Mesothelial cell of epicardium (in vitro differentiated cells): Measurements from ENCODE around the gene IFNA4. TPM values are rescaled to one million over a fixed set of nuclear protein-coding genes. Genes with fewer than 3 reads are reported as not detected.
"Not testable (repeated sequence)": the region's sequence is repeated elsewhere in the genome, so short reads cannot be mapped to it uniquely, and the experiment has no call there.

Experiments
- DNase-seq, 2 experiments: peaks; one replicate each; pipeline ENCODE4 v3.0.0; 2021; ENCODE audit warnings: low spot score in 2 of 2; ENCODE audit not compliant: unreplicated experiment in 2 of 2
- H3K27ac Mint-ChIP-seq: 2 replicates; pipeline ENCODE4 v1.8.0; 2021; ENCODE audit warnings: mixed read lengths
- H3K27me3 Mint-ChIP-seq: 2 replicates; pipeline ENCODE4 v1.8.0; 2021; ENCODE audit warnings: low read depth, mixed read lengths
- H3K36me3 Mint-ChIP-seq: 2 replicates; pipeline ENCODE4 v1.8.0; 2021; ENCODE audit warnings: mixed read lengths
- H3K4me1 Mint-ChIP-seq: 2 replicates; pipeline ENCODE4 v1.8.0; 2021; ENCODE audit warnings: mixed read lengths
- H3K4me3 Mint-ChIP-seq: 2 replicates; pipeline ENCODE4 v1.8.0; 2021; ENCODE audit warnings: mild to moderate bottlenecking, moderate library complexity, mixed read lengths
- H3K9me3 Mint-ChIP-seq: 2 replicates; pipeline ENCODE4 v1.8.0; 2021; ENCODE audit warnings: mixed read lengths
- CTCF ChIP-seq: fragments of 200-600 bp; sonication (generic); IDR thresholded peaks from one replicate; pipeline ENCODE4 v1.5.0; 2021; ENCODE audit warnings: antibody characterized with exemption; ENCODE audit not compliant: unreplicated experiment
- total RNA-seq: library from RNA; stranded (reverse); gene quantifications from 3 replicates; pipeline ENCODE4 v1.2.1, GENCODE V29; 2021

The IFNA4 gene
- total RNA-seq: not detected in 3 replicates

DNA sequence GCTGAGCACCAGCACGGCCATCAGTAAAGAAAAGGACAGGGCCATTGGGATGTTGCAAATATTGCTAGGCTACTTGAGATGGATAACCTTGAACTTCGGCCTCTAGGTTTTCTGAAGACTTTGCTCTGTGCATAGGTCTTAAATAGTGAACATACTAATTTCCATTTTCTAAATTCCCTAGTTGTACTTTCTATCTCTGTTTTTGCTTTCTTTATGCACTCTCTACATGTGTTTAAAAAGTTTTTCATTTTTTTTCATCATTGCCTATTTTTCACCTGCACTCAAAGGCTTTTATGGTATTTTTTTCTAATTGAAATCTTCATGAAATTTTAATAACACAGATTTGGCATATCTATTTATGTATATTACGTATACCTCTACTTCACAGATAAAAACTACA lies at the start of gene IFNA4:
Gene IFNA4, minus strand, starts transcription at position 101 of the 400 bp plus-strand sequence. Its CDS starts 56 bp downstream, at position 45.
- not testable (repeated sequence) for H3K4me3 Mint-ChIP-seq, H3K27ac Mint-ChIP-seq, H3K36me3 Mint-ChIP-seq, H3K9me3 Mint-ChIP-seq, H3K27me3 Mint-ChIP-seq, H3K4me1 Mint-ChIP-seq, DNase-seq

- DNase-seq, H3K9me3 Mint-ChIP-seq, H3K36me3 Mint-ChIP-seq, H3K4me1 Mint-ChIP-seq, H3K27ac Mint-ChIP-seq, H3K4me3 Mint-ChIP-seq: not testable (repeated sequence)
- peaks cover 36% of the 10 kb centered on the region for H3K27me3 Mint-ChIP-seq
These were observed 49.0 kb upstream of the IFNA4 start for GRCh38 chr9:21236360-21236714.

GRCh38 chr9:21235468-21236359 lies 48.3 kb upstream of the IFNA4 start:
- peak in 1 of 2 experiments; percentile 27 for DNase-seq
- not testable (repeated sequence) for H3K4me1 Mint-ChIP-seq, H3K4me3 Mint-ChIP-seq, H3K27ac Mint-ChIP-seq, H3K36me3 Mint-ChIP-seq, H3K9me3 Mint-ChIP-seq
- peaks cover 33% of the 10 kb centered on the region for H3K27me3 Mint-ChIP-seq

DNA sequence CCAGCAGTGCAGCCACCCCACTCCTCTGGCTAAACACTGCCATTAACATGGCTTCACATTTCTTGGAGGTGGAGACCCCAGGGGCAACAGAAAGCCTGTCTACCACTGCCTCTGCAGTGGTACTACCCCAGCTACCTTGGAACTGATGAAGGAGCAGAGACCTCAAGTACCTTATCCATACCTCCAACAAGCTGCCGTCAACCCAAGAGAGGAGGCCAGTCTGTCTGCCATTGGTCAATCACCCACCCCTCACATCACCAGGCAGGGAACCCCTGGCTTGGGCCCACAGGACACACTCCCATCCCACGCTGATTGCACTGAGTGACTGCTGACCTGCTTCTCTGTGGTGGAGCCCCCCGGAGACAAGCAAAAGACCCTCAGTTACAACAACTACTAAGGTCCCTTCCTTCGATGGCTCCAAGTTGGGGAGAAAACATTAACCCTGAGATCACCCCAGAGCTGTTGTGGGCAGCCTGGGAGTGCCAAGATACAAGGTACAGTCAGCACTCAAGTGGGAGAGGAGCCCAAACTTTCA lies 46.8 kb upstream of the IFNA4 start:
- H3K4me1 Mint-ChIP-seq: peaks cover 1% of the 10 kb centered on the region
- H3K27me3 Mint-ChIP-seq: peaks cover 24% of the 10 kb centered on the region
- peak in 1 of 2 experiments; percentile 28 for DNase-seq
- TF ChIP-seq CTCF: no peak
- no peaks in the 10 kb centered on the region for H3K36me3 Mint-ChIP-seq
- H3K27ac Mint-ChIP-seq: no peak overlapping the region
- no peak overlapping the region for H3K4me3 Mint-ChIP-seq
- H3K9me3 Mint-ChIP-seq: no peaks in the 10 kb centered on the region

GRCh38 chr9:21233258-21233657 lies 45.9 kb upstream of the IFNA4 start:
- no peak overlapping the region for H3K4me3 Mint-ChIP-seq
- DNase-seq: no peak
- peaks cover 1% of the 10 kb centered on the region for H3K4me1 Mint-ChIP-seq
- no peaks in the 10 kb centered on the region for H3K9me3 Mint-ChIP-seq
- no peak overlapping the region for H3K27ac Mint-ChIP-seq
- H3K36me3 Mint-ChIP-seq: no peaks in the 10 kb centered on the region
- H3K27me3 Mint-ChIP-seq: peaks cover 19% of the 10 kb centered on the region
- no peak for TF ChIP-seq CTCF

- DNase-seq: no peak
- no peaks in the 10 kb centered on the region for H3K9me3 Mint-ChIP-seq
These were observed 40.7 kb upstream of the IFNA4 start, which contains the start of gene IFNA17 for GRCh38 chr9:21228122-21228521. TSS of gene IFNA17 (minus strand) at chr9:21228222. CDS start at chr9:21228173, 49 bp downstream.

GRCh38 chr9:21217211-21217610 lies 29.8 kb upstream of the IFNA4 start, which contains the start of gene IFNA16:
TSS of gene IFNA16 (minus strand) at chr9:21217311. CDS start at chr9:21217305, 6 bp downstream.
- H3K27ac Mint-ChIP-seq, H3K36me3 Mint-ChIP-seq, H3K4me1 Mint-ChIP-seq, DNase-seq, H3K4me3 Mint-ChIP-seq, H3K9me3 Mint-ChIP-seq: not testable (repeated sequence)
- H3K27me3 Mint-ChIP-seq: peaks cover 36% of the 10 kb centered on the region

More at GRCh38 chr9:21228122-21228521, 40.7 kb upstream of the IFNA4 start, which contains the start of gene IFNA17:
- no peak for TF ChIP-seq CTCF
- no peaks in the 10 kb centered on the region for H3K4me1 Mint-ChIP-seq
- no peak within 1 kb of the TSS for H3K27ac Mint-ChIP-seq
- H3K27me3 Mint-ChIP-seq: peaks cover 14% of the 10 kb centered on the region
- no peaks in the 10 kb centered on the region for H3K36me3 Mint-ChIP-seq
- H3K4me3 Mint-ChIP-seq: no peak within 1 kb of the TSS

- H3K27me3 Mint-ChIP-seq: peaks cover 21% of the 10 kb centered on the region
- H3K4me3 Mint-ChIP-seq, H3K4me1 Mint-ChIP-seq, DNase-seq, H3K36me3 Mint-ChIP-seq, H3K9me3 Mint-ChIP-seq, H3K27ac Mint-ChIP-seq: not testable (repeated sequence)
These were observed 26.3 kb upstream of the IFNA4 start for GRCh38 chr9:21213411-21214326.

GRCh38 chr9:21212160-21212559 lies 24.8 kb upstream of the IFNA4 start:
- H3K27me3 Mint-ChIP-seq: peaks cover 15% of the 10 kb centered on the region
- not testable (repeated sequence) for H3K27ac Mint-ChIP-seq, H3K4me3 Mint-ChIP-seq, H3K9me3 Mint-ChIP-seq, H3K4me1 Mint-ChIP-seq, H3K36me3 Mint-ChIP-seq
- peak in 1 of 2 experiments; percentile 25 for DNase-seq

- not testable (repeated sequence) for H3K4me1 Mint-ChIP-seq, DNase-seq, H3K27ac Mint-ChIP-seq, H3K9me3 Mint-ChIP-seq, H3K36me3 Mint-ChIP-seq, H3K4me3 Mint-ChIP-seq
- H3K27me3 Mint-ChIP-seq: peaks cover 16% of the 10 kb centered on the region
These were observed 23.4 kb upstream of the IFNA4 start for GRCh38 chr9:21210782-21211181.
